AG04449 (cell line): ENCODE results near the gene GATAD1.

Experiments used
- CTCF ChIA-PET: fragments of 350-600 bp; formaldehyde crosslinking; extraction: SDS; loops from one replicate; lab custom pipeline; 2021; ENCODE audit warnings: antibody characterized with exemption; lab: Yijun Ruan, JAX
- POLR2A ChIA-PET: fragments of 400-600, 350-600 bp; formaldehyde crosslinking; extraction: SDS; loops from one replicate; lab custom pipeline; 2020; ENCODE audit warnings: antibody characterized with exemption, inconsistent platforms; lab: Yijun Ruan, JAX
- DNase-seq: peaks from one replicate; pipeline ENCODE4 v3.0.0-alpha.2; 2010; ENCODE audit warnings: low read depth, low spot score
- H3K4me3 ChIP-seq: 2 replicates; pipeline ENCODE4 v1.5.1; 2011; ENCODE audit warnings: low read depth, mild to moderate bottlenecking, control low read depth, low read length
- TF ChIP-seq, protein P1 (sequence below): IDR thresholded peaks from one replicate; pipeline ENCODE4 v1.5.1; 2011; ENCODE audit warnings: mild to moderate bottlenecking, moderate library complexity, low read length, control low read depth, inconsistent platforms; ENCODE audit not compliant: insufficient read depth; ENCODE audit errors: missing control alignments

The GATAD1 gene

DNA sequence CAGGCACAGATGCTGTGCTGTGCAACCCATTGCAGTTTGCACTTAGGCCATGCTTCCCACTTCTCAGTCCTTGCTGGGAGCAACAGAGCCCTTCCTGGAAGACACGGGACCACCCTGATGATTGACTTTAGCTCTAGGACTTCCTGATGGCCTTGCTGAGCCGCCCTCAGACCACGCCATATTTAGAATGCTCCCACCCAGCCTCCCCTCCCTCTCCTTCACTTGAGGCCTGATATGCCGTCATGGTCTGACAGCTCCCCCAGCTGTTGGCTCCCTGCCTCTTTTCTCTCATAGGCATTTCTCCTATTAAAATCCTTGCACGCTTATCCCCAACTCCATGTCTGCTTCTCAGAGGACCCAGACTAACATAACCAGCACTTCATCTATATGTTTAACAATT lies 29.4 kb upstream of the GATAD1 start:
- ChIA-PET POLR2A (no interaction called here), CTCF (interaction anchor here (0.8 to 1.6 kb wide), 4 partner anchors 7 to 238 kb away, joined by 3 to 6 read pairs (median 4); partner anchors contain the start of gene LRRD1)
- H3K4me3 ChIP-seq, result no peak overlapping the region
- TF ChIP-seq, protein P1, sequence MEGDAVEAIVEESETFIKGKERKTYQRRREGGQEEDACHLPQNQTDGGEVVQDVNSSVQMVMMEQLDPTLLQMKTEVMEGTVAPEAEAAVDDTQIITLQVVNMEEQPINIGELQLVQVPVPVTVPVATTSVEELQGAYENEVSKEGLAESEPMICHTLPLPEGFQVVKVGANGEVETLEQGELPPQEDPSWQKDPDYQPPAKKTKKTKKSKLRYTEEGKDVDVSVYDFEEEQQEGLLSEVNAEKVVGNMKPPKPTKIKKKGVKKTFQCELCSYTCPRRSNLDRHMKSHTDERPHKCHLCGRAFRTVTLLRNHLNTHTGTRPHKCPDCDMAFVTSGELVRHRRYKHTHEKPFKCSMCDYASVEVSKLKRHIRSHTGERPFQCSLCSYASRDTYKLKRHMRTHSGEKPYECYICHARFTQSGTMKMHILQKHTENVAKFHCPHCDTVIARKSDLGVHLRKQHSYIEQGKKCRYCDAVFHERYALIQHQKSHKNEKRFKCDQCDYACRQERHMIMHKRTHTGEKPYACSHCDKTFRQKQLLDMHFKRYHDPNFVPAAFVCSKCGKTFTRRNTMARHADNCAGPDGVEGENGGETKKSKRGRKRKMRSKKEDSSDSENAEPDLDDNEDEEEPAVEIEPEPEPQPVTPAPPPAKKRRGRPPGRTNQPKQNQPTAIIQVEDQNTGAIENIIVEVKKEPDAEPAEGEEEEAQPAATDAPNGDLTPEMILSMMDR, result no peak
- DNase-seq, result no peak

GRCh38 chr7:92421676-92422435 lies 25.4 kb upstream of the GATAD1 start:
- CTCF ChIA-PET, result interaction anchor here (6.1 to 10.0 kb wide), 2 partner anchors 11 to 24 kb away, joined by 105 to 121 read pairs; partner anchors contain the start of gene GATAD1
- DNase-seq, result no peak
- no peak overlapping the region for H3K4me3 ChIP-seq

DNA sequence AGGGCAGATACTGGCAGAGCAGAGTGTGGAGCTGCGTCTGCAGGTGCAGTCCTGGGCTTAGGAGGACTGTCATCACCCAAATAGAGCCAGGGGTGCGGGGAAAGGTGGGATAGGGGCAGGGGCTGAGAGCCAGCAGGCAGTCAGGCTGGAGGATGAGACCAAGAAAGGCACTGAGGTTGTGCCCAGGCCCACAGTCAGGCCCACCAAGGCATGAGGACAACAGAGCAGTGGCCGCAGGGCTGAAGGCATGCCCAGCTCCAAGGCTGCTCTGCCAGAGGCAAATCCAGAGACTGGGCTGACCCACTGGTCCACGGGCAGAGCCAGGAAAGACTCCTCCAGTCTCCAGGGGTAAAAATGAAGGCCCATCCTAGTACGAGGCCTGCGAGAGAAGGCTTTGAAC lies 24.4 kb upstream of the GATAD1 start:
- POLR2A ChIA-PET, result no interaction called here
- CTCF ChIA-PET, result interaction anchor here (0.6 to 10.0 kb wide), 5 partner anchors 11 to 240 kb away, joined by 3 to 121 read pairs (median 24); partner anchors contain the start of gene GATAD1

More at GRCh38 chr7:92421676-92422435, 25.4 kb upstream of the GATAD1 start:
- TF ChIP-seq, protein P1, result no peak
- POLR2A ChIA-PET, result no interaction called here

GRCh38 chr7:92423710-92424131 lies 23.6 kb upstream of the GATAD1 start:
- ChIA-PET POLR2A (interaction anchor here (0.6 kb wide), 1 partner anchor 671 kb away, joined by 3 read pairs; no protein-coding TSS in a partner anchor), CTCF (interaction anchor here (0.7 to 10.0 kb wide), 24 partner anchors 8 to 305 kb away, joined by 3 to 121 read pairs (median 6); partner anchors contain the start of genes ANKIB1, GATAD1, KRIT1 and LRRD1)
- no peak for DNase-seq
- no peak overlapping the region for H3K4me3 ChIP-seq
- TF ChIP-seq, protein P1, result no peak

More for the DNA sequence above, 24.4 kb upstream of the GATAD1 start:
- no peak overlapping the region for H3K4me3 ChIP-seq
- DNase-seq, result no peak
- TF ChIP-seq, protein P1, result no peak

DNA sequence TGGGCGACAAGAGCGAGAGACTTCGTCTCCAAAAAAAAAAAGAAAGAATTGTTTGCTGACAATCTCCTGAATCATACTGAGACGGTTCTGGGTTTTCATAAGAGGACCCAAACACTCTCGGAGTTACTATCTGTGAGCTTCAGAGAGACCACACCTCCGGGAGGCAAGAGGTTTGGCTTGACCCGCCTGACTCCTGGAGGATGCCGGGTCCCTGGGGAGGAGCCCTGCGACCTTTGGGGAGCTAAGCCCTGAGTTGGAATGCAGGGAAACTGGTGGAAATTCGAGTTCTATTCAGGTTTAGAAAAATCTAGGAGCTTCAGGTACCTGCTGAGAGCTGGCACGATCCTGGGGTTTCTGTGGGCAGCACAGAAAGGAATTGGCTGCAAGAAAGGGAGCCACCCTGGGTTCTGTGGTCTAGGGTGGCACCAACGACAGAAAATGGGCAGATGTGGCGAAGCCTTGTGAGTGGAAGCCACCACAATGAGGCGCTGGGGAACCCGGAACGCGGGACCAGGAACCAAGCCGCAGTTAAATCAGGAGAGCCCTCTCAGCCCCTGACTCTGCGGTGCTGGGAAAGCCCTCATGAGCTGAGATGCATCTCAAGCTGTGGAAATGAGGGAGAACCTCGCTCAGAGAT lies 21.9 kb upstream of the GATAD1 start:
- POLR2A ChIA-PET, result no interaction called here
- TF ChIP-seq, protein P1, result no peak
- DNase-seq, result no peak
- H3K4me3 ChIP-seq, result no peak overlapping the region
- CTCF ChIA-PET, result interaction anchor here (0.6 to 10.0 kb wide), 13 partner anchors 8 to 632 kb away, joined by 3 to 121 read pairs (median 4); partner anchors contain the start of genes GATAD1 and MTERF1
